Fibroblast of the aortic adventitia (primary cell): ENCODE data around the gene ADGRA3. TPM values are rescaled to one million over a fixed set of nuclear protein-coding genes. Genes with fewer than 3 reads are reported as not detected.

ENCODE experiments used
- DNase-seq: peaks from one replicate; pipeline ENCODE4 v3.0.0-alpha.2; 2010; ENCODE audit warnings: low read depth
- H3K4me3 ChIP-seq: 2 replicates; pipeline ENCODE4 v1.5.1; 2011; ENCODE audit warnings: low read depth, mild to moderate bottlenecking, control low read depth, low read length, moderate library complexity
- total RNA-seq: library from RNA; depleted of rRNA; stranded (reverse); fragments of >200 nt; gene quantifications from 2 replicates; pipeline ENCODE4 v1.2.3, GENCODE V29; 2012; ENCODE audit warnings: low replicate concordance
- TF ChIP-seq, protein P1 (sequence below): IDR thresholded peaks from 2 replicates; pipeline ENCODE4 v1.5.1; 2011; ENCODE audit warnings: mild to moderate bottlenecking, low read length, control low read depth, inconsistent platforms; ENCODE audit not compliant: insufficient read depth

Gene ADGRA3
- total RNA-seq, result 22.8 and 31.9 TPM in 2 replicates

DNA sequence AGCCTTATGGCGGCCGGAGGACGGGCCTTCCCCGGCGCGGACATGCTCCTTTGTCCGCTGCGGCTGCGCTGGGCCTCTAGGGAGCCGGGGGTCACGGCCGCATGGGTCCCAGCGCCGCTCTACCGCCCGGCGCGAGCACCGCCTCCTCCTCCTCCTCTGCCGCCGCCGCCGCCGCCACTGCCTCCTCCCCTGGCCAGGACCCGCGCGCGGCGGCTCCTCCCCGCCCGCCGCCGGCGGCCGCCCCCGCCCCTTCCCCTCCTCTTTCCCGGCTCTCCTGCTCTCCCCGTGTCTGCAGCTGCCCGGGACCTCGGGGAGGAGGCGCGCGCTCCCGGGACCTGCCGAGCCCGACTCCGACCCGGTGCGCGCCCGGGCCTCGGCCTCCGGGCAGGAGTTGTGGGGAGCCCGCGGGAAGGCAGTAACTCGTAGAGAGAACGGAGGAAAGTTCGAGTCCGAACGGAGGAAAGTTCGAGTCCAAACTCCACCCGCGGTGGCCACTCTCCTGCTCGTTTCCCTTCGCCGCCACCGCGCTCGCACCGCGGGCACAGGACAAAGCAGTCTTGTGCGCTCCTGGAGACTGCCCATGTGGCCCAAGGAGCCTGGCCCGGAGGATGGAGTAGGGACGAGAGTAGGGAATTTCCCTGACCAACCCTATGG, at the start of gene ADGRA3:
ADGRA3 (minus strand) TSS at position 179 of the 654 bp plus-strand sequence. CDS start 282 bp downstream, outside the sequence.
- H3K4me3 ChIP-seq, result peak within 1 kb of the TSS; percentile 78
- TF ChIP-seq, protein P1, sequence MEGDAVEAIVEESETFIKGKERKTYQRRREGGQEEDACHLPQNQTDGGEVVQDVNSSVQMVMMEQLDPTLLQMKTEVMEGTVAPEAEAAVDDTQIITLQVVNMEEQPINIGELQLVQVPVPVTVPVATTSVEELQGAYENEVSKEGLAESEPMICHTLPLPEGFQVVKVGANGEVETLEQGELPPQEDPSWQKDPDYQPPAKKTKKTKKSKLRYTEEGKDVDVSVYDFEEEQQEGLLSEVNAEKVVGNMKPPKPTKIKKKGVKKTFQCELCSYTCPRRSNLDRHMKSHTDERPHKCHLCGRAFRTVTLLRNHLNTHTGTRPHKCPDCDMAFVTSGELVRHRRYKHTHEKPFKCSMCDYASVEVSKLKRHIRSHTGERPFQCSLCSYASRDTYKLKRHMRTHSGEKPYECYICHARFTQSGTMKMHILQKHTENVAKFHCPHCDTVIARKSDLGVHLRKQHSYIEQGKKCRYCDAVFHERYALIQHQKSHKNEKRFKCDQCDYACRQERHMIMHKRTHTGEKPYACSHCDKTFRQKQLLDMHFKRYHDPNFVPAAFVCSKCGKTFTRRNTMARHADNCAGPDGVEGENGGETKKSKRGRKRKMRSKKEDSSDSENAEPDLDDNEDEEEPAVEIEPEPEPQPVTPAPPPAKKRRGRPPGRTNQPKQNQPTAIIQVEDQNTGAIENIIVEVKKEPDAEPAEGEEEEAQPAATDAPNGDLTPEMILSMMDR, result no peak
- DNase-seq, result peak; percentile 47

- H3K4me3 ChIP-seq, result no peak overlapping the region
- TF ChIP-seq, protein P1, result no peak
- DNase-seq, result no peak
Observed at GRCh38 chr4:22556495-22556894, 40.6 kb upstream of the ADGRA3 start.

DNA sequence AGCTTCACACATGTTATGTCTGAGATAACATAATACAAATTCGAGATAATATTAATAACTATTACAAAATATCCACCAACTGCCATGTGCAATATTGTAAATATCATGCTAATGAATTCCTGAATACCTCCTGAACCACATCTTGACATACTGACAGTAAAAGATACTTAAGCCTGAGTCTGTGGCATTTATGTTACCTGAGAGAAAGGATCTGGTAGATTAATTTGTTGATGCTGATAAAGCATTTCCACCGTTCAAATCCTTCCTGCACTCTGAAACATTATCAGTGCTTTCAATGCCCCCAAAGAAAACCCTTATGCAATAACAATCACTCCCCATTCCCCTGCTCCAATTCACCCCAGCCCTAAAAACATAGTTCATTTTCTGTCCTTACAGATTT, 38.8 kb upstream of the ADGRA3 start:
- H3K4me3 ChIP-seq, result no peak overlapping the region
- TF ChIP-seq, protein P1, result no peak
- no peak for DNase-seq

- TF ChIP-seq, protein P1, result no peak
- no peak overlapping the region for H3K4me3 ChIP-seq
- DNase-seq, result no peak
Observed at GRCh38 chr4:22553560-22553959, 37.7 kb upstream of the ADGRA3 start.

GRCh38 chr4:22552812-22553211, 36.9 kb upstream of the ADGRA3 start:
- TF ChIP-seq, protein P1, result no peak
- DNase-seq, result no peak
- no peak overlapping the region for H3K4me3 ChIP-seq

DNA sequence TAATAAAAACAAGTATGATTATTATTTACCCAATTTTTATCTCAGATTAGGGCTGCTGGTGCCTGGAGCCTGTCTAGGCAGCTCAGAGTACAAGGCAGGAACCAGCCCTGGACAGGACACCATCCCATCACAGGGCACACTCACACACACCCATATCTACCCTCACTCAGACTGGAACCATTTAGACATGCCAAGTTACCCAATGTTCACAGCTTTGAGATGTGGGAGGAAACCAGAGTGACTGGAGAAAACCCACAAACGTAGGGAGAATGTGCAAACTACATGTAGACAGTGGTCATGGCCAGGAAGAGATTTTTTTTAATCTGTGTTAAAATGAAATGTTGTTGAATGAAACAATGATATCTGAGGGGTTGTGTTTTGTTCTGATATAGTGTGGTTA, 35.7 kb upstream of the ADGRA3 start:
- TF ChIP-seq, protein P1, result no peak
- no peak for DNase-seq
- no peak overlapping the region for H3K4me3 ChIP-seq

GRCh38 chr4:22546299-22546698, 30.4 kb upstream of the ADGRA3 start:
- no peak for DNase-seq
- no peak overlapping the region for H3K4me3 ChIP-seq
- TF ChIP-seq, protein P1, result no peak
